Stimulated activated CD8-positive, alpha-beta memory T cell treated with anti-CD3 and anti-CD28 coated beads, Interleukin-12 subunit alpha, Interleukin-12 subunit beta, amount 100 ng/mL, for 24 hours (primary cell): ENCODE data around the gene LRRC40.

Source experiments
- DNase-seq: peaks from one replicate; pipeline ENCODE4 v3.0.0-alpha.2; 2020; ENCODE audit errors: extremely low read depth

Gene LRRC40

DNA sequence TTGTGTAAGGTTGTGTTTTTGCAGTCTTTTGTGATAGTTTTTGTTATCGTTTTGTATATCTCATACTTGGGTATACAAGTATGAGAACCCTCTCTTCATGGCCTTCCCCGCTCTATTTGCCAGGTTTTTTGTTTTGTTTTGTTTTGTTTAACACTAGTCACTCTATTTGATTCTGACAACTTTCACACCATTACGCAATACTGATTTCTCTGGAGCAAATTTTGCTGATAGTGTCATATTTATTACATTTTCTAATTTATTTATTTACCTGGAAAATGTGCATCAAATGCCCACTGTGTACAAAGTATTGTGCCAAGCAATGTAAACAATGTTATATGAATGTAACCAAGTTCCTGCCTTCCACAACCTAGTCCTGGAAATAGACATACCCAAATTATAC lies 90.1 kb downstream of the LRRC40 start:
- DNase-seq, result no peak

- DNase-seq, result no peak
Measured at GRCh38 chr1:70112838-70113237, 92.5 kb downstream of the LRRC40 start.

DNA sequence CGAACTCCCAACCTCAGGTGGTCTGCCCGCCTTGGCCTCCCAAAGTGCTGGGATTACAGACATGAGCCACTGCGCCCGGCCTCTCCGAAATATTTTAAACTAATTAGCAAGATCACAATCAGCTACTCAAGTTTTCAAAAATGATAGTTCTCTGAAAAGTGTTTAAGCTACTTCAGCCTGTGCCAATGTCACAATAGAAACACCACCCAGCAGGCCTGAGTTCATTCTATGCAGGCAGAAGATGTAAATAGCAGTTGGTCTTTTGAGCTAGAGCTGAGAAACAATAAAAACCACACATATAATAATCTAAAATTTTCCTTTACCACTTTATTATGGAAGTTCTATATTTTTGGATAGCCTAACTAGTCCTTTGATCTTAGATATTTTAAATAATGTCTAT lies 96.1 kb downstream of the LRRC40 start:
- DNase-seq, result no peak

GRCh38 chr1:70103770-70104169 lies 101.6 kb downstream of the LRRC40 start:
- no peak for DNase-seq

- no peak for DNase-seq
Measured at GRCh38 chr1:70101774-70102173, 103.6 kb downstream of the LRRC40 start.

DNA sequence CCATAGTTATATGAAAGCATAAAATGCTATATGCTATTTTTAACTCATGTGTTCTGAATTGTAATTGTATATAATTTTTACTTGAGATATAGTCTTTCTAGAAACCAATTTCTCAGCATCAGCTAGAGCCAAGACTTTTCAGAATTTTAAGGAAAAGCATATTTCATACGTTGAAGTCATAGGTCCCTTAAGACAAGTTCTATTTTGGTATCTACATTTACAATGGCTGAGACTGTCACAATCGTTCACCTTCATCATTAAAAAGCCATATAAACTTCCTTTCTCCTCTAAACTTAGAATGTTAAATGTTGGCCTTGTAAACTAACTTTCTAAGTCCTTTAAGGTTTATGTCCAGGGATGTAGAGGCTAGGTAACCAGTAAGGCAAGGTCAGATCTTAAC lies 104.1 kb downstream of the LRRC40 start:
- DNase-seq, result no peak
